Large intestine (tissue), 3 donors: ENCODE data around the gene NRP1. TPM values are rescaled to one million over a fixed set of nuclear protein-coding genes. Genes with fewer than 3 reads are reported as not detected.
A peak's percentile ranks its signal among the peaks of the same experiment; 100 is the strongest.

Experiments used
- DNase-seq, 2 donors: peaks; one replicate each; pipeline versions ENCODE4 v3.0.0 to v3.0.0-alpha.2; 2013
- H3K27ac ChIP-seq: one replicate; pipeline ENCODE4 v1.5.1; 2013; ENCODE audit warnings: low read length
- H3K27me3 ChIP-seq: 2 replicates; pipeline ENCODE4 v1.6.1; 2013; ENCODE audit warnings: low read length; ENCODE audit not compliant: control insufficient read depth, insufficient read depth
- H3K36me3 ChIP-seq: 2 replicates; pipeline ENCODE4 v1.6.1; 2013; ENCODE audit warnings: low read length; ENCODE audit not compliant: control insufficient read depth, insufficient read depth
- H3K4me1 ChIP-seq: one replicate; pipeline ENCODE4 v1.6.1; 2013; ENCODE audit warnings: low read length; ENCODE audit not compliant: control insufficient read depth, insufficient read depth
- H3K4me3 ChIP-seq: one replicate; pipeline ENCODE4 v1.5.1; 2013; ENCODE audit warnings: low read length
- H3K9me3 ChIP-seq: one replicate; pipeline ENCODE4 v1.6.1; 2013; ENCODE audit warnings: mild to moderate bottlenecking, low read depth, low read length, moderate library complexity; ENCODE audit not compliant: control insufficient read depth
- WGBS: methylation state at CpG from one replicate; pipeline ENCODE4 v1.1.5; 2013; ENCODE audit warnings: low lambda C conversion rate; ENCODE audit not compliant: insufficient coverage; 5-methylcytosine and 5-hydroxymethylcytosine counted together
- polyA plus RNA-seq: library from polyadenylated mRNA; unstranded; fragments of 120-200 nt; gene quantifications from one replicate; pipeline ENCODE4 v1.2.1, GENCODE V29; 2013

NRP1 gene
- polyA plus RNA-seq, 1 donor, result 33.4 TPM

GRCh38 chr10:33176688-33177087 is 157.8 kb downstream of the NRP1 start:
- no peaks in the 10 kb centered on the region for H3K4me1 ChIP-seq
- no peaks in the 10 kb centered on the region for H3K36me3 ChIP-seq
- H3K27me3 ChIP-seq, result no peaks in the 10 kb centered on the region
- no CpG with 5 or more reads among the region's 2 CpGs for WGBS
- H3K4me3 ChIP-seq, result no peak overlapping the region
- DNase-seq, result no peak
- H3K27ac ChIP-seq, result no peak overlapping the region
- H3K9me3 ChIP-seq, result no peaks in the 10 kb centered on the region

GRCh38 chr10:33174674-33175434 is 159.6 kb downstream of the NRP1 start:
- no peak for DNase-seq
- Histone ChIP-seq H3K4me1 (no peaks in the 10 kb centered on the region), H3K27ac (no peak overlapping the region), H3K4me3 (no peak overlapping the region), H3K36me3 (no peaks in the 10 kb centered on the region), H3K9me3 (no peaks in the 10 kb centered on the region), H3K27me3 (no peaks in the 10 kb centered on the region)
- WGBS, result 100% methylated on average over 1 of the region's 5 CpGs

- no peak for DNase-seq
- Histone ChIP-seq H3K27ac (no peak overlapping the region), H3K9me3 (no peaks in the 10 kb centered on the region), H3K4me1 (no peaks in the 10 kb centered on the region), H3K4me3 (no peak overlapping the region), H3K36me3 (no peaks in the 10 kb centered on the region), H3K27me3 (no peaks in the 10 kb centered on the region)
- 83% methylated on average over 1 of the region's 3 CpGs for WGBS
Measured at GRCh38 chr10:33165911-33166310, 168.6 kb downstream of the NRP1 start.

- Histone ChIP-seq H3K9me3 (no peaks in the 10 kb centered on the region), H3K27me3 (no peaks in the 10 kb centered on the region), H3K27ac (no peak overlapping the region), H3K4me3 (no peak overlapping the region), H3K4me1 (no peaks in the 10 kb centered on the region), H3K36me3 (no peaks in the 10 kb centered on the region)
- WGBS, result 63% methylated on average over 3 of the region's 9 CpGs
- DNase-seq, result no peak
Measured at GRCh38 chr10:33164060-33164709, 170.3 kb downstream of the NRP1 start.

GRCh38 chr10:33162248-33162575 is 172.3 kb downstream of the NRP1 start:
- WGBS, result 0% methylated on average over 1 of the region's 3 CpGs
- H3K27ac ChIP-seq, result peak overlapping the region; percentile 16
- H3K27me3 ChIP-seq, result no peaks in the 10 kb centered on the region
- H3K36me3 ChIP-seq, result no peaks in the 10 kb centered on the region
- no peak overlapping the region for H3K4me3 ChIP-seq
- no peaks in the 10 kb centered on the region for H3K4me1 ChIP-seq
- H3K9me3 ChIP-seq, result no peaks in the 10 kb centered on the region
- peak; percentile 72 to 82 for DNase-seq

- H3K36me3 ChIP-seq, result no peaks in the 10 kb centered on the region
- no peak overlapping the region for H3K4me3 ChIP-seq
- peak overlapping the region; percentile 16 for H3K27ac ChIP-seq
- no peaks in the 10 kb centered on the region for H3K9me3 ChIP-seq
- 88% methylated on average over 4 of the region's 6 CpGs for WGBS
- peak in 1 of 2 donors; percentile 17 for DNase-seq
- no peaks in the 10 kb centered on the region for H3K4me1 ChIP-seq
- H3K27me3 ChIP-seq, result no peaks in the 10 kb centered on the region
Measured at GRCh38 chr10:33161550-33162247, 172.8 kb downstream of the NRP1 start.

GRCh38 chr10:33160151-33160550 is 174.3 kb downstream of the NRP1 start:
- no peak for DNase-seq
- Histone ChIP-seq H3K9me3 (no peaks in the 10 kb centered on the region), H3K4me1 (no peaks in the 10 kb centered on the region), H3K27ac (no peak overlapping the region), H3K27me3 (no peaks in the 10 kb centered on the region), H3K36me3 (no peaks in the 10 kb centered on the region), H3K4me3 (no peak overlapping the region)
- WGBS, result 92% methylated on average over 2 of the region's 8 CpGs

- Histone ChIP-seq H3K36me3 (no peaks in the 10 kb centered on the region), H3K27me3 (no peaks in the 10 kb centered on the region), H3K4me1 (no peaks in the 10 kb centered on the region), H3K4me3 (no peak overlapping the region), H3K9me3 (no peaks in the 10 kb centered on the region), H3K27ac (no peak overlapping the region)
- peak in 1 of 2 donors; percentile 26 for DNase-seq
- 89% methylated on average over 1 of the region's 4 CpGs for WGBS
Measured at GRCh38 chr10:33157103-33157502, 177.4 kb downstream of the NRP1 start.

- peak; percentile 53 to 76 for DNase-seq
- H3K27ac ChIP-seq, result peak overlapping the region; percentile 24
- no peaks in the 10 kb centered on the region for H3K4me1 ChIP-seq
Measured at GRCh38 chr10:33155720-33156638, 178.5 kb downstream of the NRP1 start.

GRCh38 chr10:33154590-33154989 is 179.9 kb downstream of the NRP1 start:
- 90% methylated on average over 2 of the region's 5 CpGs for WGBS
- H3K4me3 ChIP-seq, result no peak overlapping the region
- H3K27me3 ChIP-seq, result no peaks in the 10 kb centered on the region
- H3K9me3 ChIP-seq, result no peaks in the 10 kb centered on the region
- no peak for DNase-seq
- no peaks in the 10 kb centered on the region for H3K36me3 ChIP-seq
- H3K27ac ChIP-seq, result no peak overlapping the region
- H3K4me1 ChIP-seq, result no peaks in the 10 kb centered on the region

More at GRCh38 chr10:33155720-33156638, 178.5 kb downstream of the NRP1 start:
- Histone ChIP-seq H3K36me3 (no peaks in the 10 kb centered on the region), H3K9me3 (no peaks in the 10 kb centered on the region), H3K4me3 (no peak overlapping the region), H3K27me3 (no peaks in the 10 kb centered on the region)
- 24% methylated on average over 3 of the region's 10 CpGs for WGBS
